GM21576 (cell line): ENCODE measurements around the gene SLC6A8.
"Not testable (repeated sequence)": the region's sequence is repeated elsewhere in the genome, so short reads cannot be mapped to it uniquely, and the experiment has no call there.

ENCODE experiments used
- ATAC-seq: cut with Tn5 transposase; IDR thresholded peaks from one replicate; pipeline ENCODE4 v1.9.1; 2021; ENCODE audit warnings: mild to moderate bottlenecking, moderate library complexity; ENCODE audit not compliant: unreplicated experiment

SLC6A8 gene

DNA sequence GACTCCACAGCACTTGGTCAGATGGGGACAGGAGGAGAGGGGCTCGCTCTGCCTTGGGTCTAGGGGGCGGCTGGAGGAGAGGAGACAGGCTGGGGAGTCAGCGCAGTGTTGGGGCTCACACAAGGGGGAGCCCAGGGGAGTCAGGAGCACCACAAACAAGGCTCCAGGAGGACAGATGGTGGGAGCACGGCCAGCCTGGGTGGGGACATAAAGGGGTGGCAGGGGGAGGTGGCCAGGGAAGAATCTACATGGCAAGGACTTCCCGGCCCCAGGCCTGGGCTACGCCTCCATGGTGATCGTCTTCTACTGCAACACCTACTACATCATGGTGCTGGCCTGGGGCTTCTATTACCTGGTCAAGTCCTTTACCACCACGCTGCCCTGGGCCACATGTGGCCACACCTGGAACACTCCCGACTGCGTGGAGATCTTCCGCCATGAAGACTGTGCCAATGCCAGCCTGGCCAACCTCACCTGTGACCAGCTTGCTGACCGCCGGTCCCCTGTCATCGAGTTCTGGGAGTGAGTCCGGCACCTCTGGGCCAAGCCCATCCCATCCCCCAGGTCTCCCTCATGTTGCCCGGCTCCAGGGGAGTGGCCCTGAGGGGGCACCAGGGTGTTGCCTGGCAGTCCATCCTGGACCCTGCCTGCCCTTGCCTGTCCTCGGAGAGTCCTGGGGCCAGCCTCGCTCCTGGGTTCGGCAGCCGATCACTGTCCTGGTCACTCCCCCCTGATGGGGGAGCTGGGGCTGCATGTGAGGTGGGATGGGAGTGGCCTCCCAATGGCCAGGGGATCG lies 3.5 kb downstream of the SLC6A8 start:
- not testable (repeated sequence) for ATAC-seq

DNA sequence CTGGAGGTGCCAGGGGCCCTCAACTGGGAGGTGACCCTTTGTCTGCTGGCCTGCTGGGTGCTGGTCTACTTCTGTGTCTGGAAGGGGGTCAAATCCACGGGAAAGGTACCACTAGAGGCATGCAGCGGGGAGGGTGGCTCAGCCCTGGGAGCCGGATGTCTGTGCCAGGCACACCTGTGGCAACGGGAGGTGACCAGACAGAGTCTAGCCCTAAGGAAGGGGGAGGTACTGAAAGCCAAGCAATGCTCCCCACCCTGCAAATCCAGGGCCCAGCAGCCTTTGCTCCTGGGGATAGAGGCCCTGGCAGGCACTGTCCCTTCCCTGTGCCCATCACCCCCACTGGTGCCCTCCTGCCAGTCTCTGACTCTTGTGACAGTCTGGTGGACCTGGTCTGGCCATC lies 4.3 kb downstream of the SLC6A8 start:
- no peak for ATAC-seq

DNA sequence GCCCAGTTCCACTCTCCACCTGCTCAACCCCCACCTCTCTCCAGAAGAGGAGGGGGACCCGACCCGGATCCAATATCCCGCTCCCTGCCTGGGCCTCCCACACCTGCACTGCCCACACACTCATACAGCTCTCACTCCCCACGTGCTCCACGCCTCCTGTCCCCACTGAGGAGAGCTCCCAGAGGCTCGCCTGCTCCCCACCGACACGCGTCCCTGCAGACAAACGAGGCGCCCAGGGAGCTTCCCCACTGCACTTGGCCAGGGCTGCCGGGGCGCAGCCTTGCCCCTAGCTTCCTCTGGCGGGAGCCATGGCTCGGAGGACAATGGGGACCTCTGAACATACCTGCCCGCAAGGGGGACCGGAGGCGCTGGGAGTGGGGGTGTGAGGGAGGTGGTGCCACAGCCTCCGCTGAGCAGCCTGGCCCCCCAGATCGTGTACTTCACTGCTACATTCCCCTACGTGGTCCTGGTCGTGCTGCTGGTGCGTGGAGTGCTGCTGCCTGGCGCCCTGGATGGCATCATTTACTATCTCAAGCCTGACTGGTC lies 5.0 kb downstream of the SLC6A8 start:
- ATAC-seq, result no peak

DNA sequence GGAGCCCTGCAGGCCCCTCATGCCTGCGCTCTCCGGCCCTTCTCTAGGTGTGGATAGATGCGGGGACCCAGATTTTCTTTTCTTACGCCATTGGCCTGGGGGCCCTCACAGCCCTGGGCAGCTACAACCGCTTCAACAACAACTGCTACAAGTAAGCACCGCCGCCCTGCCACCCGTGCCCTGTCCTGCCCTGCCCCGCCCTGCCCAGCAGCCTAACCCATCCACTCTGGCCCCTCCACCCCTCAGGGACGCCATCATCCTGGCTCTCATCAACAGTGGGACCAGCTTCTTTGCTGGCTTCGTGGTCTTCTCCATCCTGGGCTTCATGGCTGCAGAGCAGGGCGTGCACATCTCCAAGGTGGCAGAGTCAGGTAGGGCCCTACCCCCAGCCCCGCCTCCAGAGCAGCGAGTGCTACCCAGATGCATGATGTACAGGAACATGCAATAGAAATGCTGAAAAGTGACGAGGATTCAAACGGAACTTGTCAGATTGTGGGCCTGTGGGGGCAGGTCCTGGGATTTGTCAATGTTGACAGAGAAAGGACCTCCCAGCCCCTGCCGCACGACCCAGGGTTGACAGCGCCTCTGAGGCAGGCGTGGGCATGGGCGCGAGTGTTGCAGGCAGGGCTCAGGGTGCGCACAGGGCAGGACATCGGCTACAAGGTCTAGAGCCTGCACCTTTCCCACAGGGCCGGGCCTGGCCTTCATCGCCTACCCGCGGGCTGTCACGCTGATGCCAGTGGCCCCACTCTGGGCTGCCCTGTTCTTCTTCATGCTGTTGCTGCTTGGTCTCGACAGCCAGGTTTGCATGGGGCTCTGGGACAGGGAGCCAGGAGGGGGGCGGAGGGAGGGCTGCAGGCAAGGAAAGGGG lies 5.7 kb downstream of the SLC6A8 start:
- no peak for ATAC-seq

DNA sequence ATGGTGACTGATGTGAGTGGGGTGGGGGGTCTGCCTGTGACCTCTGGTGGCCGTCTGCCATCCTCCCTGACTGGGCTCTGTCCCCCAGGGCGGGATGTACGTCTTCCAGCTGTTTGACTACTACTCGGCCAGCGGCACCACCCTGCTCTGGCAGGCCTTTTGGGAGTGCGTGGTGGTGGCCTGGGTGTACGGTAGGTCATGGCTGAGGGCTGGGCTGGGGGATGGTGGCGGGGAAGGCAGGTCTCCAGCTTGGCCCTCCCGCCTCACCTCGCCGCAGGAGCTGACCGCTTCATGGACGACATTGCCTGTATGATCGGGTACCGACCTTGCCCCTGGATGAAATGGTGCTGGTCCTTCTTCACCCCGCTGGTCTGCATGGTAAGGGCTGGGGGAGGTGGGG lies 6.5 kb downstream of the SLC6A8 start:
- ATAC-seq, result not testable (repeated sequence)

DNA sequence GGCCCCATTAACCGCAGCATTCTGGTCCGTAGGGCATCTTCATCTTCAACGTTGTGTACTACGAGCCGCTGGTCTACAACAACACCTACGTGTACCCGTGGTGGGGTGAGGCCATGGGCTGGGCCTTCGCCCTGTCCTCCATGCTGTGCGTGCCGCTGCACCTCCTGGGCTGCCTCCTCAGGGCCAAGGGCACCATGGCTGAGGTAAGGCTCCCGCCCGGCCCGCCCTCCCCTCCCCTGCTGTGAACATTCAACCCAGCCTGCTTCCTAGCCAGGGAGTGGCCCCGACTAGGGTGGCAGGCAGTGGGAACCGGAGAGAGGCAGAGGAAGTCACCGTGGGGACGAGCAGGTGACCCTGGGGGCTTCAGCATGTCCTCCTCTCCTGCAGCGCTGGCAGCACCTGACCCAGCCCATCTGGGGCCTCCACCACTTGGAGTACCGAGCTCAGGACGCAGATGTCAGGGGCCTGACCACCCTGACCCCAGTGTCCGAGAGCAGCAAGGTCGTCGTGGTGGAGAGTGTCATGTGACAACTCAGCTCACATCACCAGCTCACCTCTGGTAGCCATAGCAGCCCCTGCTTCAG lies 7.1 kb downstream of the SLC6A8 start:
- no peak for ATAC-seq

DNA sequence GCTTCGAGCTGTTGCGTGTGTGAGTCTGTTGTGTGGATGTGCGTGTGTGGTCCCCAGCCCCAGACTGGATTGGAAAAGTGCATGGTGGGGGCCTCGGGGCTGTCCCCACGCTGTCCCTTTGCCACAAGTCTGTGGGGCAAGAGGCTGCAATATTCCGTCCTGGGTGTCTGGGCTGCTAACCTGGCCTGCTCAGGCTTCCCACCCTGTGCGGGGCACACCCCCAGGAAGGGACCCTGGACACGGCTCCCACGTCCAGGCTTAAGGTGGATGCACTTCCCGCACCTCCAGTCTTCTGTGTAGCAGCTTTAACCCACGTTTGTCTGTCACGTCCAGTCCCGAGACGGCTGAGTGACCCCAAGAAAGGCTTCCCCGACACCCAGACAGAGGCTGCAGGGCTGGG lies 8.4 kb downstream of the SLC6A8 start:
- ATAC-seq, result no peak

DNA sequence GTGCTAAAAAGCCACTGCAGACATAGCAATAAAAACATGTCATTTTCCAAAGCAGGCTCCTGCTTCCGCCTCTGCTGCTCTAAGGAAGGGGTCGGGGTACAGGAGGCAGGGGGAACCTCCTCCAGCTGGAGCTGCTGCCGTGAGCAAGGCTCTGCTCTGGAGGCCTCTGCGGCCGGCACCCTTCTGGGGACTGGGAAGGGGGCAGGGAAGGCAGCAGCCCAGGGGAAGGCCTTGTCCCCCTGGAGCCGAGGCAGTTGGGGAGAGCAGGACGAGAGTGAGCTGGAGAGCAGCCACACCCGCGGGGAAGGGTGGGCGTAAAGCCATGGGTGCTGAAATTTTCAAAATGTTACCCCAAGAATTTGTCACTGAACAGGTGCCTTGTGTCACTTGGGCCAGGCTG lies 8.8 kb downstream of the SLC6A8 start:
- not testable (repeated sequence) for ATAC-seq

DNA sequence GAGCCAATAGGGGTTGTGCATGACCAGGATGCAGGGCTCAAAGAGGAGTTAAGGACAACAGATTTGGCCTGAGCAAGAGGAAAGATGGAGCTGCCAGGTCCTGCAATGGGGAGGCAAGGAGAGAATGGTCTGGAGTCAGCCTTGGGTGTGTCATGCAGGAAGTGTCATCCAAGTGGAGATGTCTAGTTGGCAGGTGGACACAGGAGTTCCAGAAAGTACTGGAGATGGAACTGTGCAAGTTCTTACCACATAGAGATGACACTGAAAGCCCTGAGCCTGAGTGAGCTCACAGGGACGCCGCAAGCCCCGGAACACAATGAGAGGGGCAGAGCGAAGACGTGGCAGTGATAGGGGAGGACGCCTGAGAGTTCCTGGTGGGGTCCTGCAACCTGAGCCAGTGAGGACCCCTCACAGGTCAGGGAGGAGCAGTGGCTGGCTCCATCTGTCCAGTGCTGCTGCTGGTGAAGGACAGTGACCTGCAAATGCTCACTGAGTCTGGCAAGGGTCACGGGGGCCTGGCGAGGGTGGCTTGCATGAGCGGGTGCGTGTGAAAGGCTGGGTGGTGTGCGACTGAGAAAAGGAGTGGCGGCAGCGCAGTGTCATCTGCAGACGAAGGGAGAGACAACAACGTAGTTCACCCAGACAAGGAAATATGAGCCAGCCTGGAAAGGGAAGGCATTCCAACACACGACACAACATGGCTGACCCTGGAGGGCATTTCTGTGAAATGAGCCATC lies 9.4 kb downstream of the SLC6A8 start:
- not testable (repeated sequence) for ATAC-seq

DNA sequence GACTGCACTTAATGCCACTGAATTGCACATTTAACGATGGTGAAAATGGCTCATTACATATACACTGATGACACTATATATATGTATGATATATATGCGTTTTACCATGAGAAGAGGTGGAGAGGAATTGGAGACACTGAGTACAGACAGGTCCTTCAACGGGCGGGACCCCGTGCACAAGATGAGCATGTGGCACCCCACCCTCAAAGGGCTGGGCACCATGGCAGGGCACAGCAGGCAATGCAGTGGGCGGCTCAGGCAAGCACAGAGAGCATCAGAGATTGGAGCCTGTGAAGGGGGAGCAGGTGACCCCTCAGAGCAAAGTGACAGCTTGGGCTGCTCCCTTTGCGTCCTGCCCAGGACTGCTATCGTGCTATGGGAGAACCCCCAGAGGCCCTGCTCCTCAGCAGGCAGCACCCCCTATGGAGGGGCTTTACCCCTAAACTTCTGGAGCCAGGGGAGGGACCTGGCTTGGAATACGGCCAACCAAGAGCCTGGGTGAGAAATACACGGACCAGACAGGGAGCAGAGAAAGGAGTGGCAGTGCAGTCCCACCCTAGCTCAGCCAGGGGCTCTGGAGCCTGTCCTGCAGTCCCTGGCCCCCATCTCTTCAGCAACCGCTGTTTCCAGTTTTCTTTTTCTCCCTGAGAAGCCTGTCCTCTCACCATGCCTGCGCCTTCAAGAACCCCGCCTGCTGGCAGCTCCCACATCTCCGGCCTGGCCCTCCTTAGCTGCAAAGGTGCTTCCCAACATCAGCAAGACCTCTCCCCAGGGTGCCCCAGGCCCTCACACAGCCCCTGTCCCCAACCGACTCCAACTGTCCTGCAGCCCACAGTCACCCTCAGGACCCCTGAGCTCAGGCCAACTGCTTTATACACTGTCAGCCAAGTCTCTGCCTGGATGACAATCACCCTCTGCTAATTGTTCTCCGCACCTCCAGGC lies 10.5 kb downstream of the SLC6A8 start:
- no peak for ATAC-seq

DNA sequence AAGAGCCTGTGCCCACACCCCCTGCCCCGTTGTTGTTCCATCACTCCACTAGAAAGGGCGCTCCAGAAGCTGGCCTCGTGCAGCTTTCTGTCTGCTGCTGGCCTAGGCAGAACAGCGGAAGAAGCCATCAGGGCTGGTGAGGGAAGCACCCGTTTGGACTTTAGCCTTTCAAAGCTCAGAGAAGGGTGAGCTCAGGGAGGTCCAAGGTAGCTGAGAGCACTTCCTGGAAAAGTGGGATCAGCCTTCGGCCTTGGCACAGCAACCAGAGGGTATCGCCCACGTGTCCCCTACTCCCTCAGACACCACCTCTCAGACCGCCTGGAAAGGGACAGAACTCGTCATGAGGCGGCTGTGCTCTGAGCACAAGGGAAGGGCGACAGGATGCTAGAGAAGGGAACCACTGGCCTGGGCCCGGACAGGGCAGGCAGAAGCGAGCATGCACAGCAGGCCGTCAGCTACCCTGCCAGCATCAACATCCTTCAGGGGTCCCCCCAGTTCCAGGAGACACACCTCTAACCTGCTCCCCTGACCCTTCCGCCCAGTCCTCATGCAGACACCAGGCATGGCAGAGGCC lies 11.6 kb downstream of the SLC6A8 start:
- not testable (repeated sequence) for ATAC-seq

DNA sequence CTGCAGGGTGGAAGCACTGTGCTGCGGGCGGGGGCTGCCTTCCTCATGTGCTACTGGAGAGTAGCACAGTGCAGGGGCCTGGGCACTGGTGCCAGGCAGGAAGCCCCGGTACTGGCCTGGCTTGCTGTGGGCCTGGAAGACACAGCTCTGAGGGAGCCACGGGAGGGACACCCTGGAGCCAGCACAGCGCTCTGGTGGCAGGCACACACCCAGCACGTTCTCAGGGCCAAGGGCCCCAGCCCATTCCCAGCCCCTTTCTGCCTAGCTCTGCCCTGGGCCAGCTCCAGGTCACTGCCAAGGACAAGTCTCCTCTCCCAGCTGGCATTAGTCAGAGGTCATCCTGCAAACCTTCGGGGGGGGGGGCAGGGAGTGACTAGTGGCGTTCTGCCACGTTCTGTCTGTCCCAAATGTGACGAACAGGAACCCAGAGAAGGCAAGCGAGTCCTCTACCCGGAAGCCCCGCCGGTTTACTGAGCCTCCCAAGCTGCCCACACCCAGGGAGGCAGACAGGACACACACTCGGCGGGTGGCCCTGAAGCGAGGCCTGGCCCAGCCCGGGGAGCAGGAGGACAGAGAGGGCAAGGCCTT lies 12.2 kb downstream of the SLC6A8 start:
- ATAC-seq, result not testable (repeated sequence)

DNA sequence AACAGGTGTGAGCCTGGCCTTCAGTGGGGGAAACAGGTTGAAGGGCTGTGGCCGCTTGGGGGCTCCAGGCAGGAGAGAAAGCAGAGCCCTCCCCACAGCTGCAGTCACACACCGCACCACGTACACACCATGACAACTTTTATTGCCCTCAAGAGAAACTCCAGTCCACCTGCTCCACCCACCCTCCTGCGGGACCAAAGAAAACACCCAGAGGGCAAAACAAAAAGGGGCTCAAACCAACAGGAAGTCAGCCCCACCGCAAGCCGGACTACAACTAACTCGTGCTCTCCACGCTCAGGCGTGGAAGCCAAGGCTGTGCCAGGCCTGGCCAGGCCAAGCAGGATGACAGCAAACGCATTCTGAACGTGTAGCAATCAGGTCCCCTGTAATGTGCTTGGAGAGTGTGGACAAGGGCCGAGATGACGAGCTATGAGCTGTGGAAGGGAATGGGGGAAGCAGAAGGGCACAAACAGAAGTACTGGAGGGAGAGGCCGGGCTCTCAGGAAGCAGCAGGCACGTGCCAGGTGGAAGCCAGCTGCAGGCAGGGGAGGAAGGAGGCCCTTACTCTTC lies 12.7 kb downstream of the SLC6A8 start:
- ATAC-seq, result no peak

DNA sequence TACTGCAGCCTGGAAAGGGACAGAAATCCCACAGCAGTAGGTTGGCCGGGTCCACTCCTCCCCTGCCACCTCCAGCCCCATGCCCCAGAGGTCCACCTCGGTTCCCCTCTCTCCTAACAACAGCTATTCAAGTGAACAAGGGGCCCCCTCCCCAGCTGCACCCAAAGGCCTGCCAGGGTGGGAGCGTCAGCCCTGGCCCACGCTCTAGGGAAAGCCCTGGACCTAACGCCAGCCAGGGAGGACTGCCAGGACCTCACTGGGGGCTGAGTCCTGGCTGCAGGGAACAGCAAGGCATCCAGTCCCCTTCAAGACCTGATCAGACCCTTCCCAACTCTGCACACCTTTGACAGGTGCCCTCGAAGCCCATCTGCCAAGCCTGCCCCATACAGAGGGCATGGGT lies 13.2 kb downstream of the SLC6A8 start:
- ATAC-seq, result no peak

DNA sequence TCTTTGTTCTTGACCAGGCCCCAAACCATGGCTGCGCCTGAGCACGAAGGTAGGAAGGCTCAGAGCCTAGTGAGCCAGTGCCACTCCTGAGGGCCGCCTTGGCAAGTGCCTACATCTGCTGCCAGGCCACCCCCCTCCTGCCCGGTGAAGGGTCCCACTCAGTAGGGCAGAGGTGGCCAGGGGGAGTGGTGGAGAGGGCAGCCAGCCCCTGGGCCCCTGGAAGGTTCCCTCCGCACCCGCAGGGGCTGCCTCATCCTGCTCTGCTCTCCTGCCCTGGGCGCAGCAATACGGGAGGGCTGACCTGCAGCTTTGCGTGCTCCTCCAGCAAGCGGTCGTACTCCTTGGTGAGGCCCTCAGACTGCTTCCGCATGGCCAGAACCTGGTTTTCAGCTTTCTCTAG lies 14.0 kb downstream of the SLC6A8 start:
- no peak for ATAC-seq

DNA sequence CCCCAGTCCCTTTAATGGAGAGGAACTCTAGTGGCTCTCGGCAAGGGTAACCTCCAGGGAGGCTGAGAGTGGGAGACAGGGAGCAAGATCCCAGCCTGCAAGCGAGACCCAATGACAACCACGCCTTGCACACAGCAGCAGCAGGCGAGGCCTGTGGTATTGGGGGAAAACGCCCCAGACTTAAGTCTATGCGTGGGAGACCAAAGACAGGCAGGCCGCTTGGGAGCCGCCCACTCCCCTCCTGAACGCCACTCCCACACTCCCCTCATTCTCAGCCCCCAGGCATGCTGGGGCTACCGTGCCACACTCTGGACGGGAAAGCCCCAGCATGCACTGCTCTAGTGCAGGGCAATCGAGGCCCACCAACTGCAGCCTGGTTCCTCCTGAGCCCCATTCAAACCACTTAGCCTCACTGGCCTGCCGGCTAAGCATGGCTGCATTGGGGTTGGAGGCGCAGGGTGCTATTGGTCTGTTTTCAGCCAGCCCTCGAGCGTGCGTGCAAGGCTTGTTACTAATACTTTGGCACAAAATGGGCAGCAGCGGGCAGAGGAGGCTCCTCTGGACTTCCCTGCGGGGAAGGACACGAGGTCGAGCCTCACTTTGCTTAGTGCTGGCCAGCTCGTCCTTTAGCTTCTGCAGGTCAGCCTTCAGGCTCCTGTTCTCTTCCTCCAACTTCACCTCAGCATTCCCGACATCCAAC lies 14.8 kb downstream of the SLC6A8 start:
- ATAC-seq, result no peak

DNA sequence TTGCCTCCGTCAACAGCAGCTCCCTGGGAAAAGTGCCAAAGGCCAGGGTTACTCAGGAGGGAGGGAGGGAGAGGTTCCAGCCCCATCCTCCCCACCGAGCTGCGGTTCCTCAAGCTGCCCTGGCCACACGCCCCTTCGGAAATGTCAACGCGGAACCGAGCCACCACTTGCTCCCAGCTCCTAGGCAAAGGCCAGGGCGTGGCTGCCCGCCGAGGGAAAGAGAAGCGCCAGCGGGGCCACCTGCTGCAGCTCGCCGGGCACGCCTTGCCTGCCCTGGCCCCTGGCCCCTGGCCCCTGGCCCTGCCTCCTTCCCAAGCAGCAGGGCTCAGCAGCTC lies 15.3 kb downstream of the SLC6A8 start:
- no peak for ATAC-seq

DNA sequence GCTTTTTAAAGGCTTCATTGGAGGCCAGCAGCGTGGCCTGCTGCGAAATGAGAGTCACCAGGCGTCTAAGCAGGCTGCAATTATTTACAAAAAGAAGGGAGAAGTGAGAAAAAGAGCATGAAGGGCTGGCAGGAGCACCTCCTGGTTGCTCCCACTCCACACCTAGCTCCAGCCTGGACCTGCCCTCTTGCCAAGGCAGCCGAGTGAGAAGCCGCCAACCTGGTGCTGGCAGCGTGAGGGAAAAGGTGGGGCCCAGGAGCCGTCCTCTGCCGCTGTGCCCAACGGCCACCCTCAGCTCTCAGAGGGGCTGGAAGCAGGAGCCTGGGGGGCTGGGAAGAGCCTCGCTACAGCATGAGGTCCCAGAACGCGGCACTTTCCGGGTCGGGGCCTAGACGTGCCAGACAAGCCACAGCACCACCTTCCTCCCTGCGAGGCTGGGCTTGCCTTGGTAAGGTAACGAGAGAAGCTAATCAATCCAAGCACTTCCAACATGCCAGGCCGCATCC lies 16.3 kb downstream of the SLC6A8 start:
- ATAC-seq, result no peak
